SK-N-SH (cell line): ENCODE measurements around the gene ORMDL2. TPM values are rescaled to one million over a fixed set of nuclear protein-coding genes. Genes with fewer than 3 reads are reported as not detected.

Experiments
- CTCF ChIA-PET: fragments of 300-600, 350-600 bp; formaldehyde crosslinking; extraction: SDS; loops from one replicate; lab custom pipeline; 2021; lab: Yijun Ruan, JAX
- POLR2A ChIA-PET: fragments of 350-600 bp; sonication (Branson Sonifier 250); formaldehyde crosslinking; extraction: SDS; loops from one replicate; lab custom pipeline; 2020; ENCODE audit warnings: antibody characterized with exemption, inconsistent platforms; lab: Yijun Ruan, JAX
- DNase-seq: peaks from one replicate; pipeline ENCODE4 v3.0.0; 2012
- H2AFZ ChIP-seq: fragments of 200-600 bp; sonication (generic); 2 replicates; pipeline ENCODE4 v1.8.1; 2016; ENCODE audit warnings: antibody characterized with exemption, mild to moderate bottlenecking, low read depth
- H3F3A ChIP-seq: fragments of 200-600 bp; sonication (generic); replicated peaks from 2 replicates; pipeline ENCODE3; 2016; ENCODE audit warnings: antibody characterized with exemption, mild to moderate bottlenecking; ENCODE audit not compliant: insufficient read depth
- H3K27ac ChIP-seq, 2 experiments: fragments of 200-500 bp in 1 of 2; fragments of 200-600 bp in 1 of 2; sonication (Bioruptor generic) in 1 of 2; sonication (generic), shearing (Covaris generic) in 1 of 2; 2 replicates each; pipeline versions ENCODE4 v1.5.1 to v1.6.1; 2014 to 2016; ENCODE audit warnings: low read depth in 2 of 2, inconsistent platforms in 1 of 2, low read length in 1 of 2, mild to moderate bottlenecking in 1 of 2, mixed read lengths in 1 of 2
- H3K27me3 ChIP-seq: fragments of 200-600 bp; sonication (generic), shearing (Covaris generic); 2 replicates; pipeline ENCODE4 v1.6.1; 2016; ENCODE audit warnings: mixed run types; ENCODE audit not compliant: insufficient read depth
- H3K36me3 ChIP-seq, 2 experiments: fragments of 200-500 bp in 1 of 2; fragments of 200-600 bp in 1 of 2; sonication (Bioruptor generic) in 1 of 2; sonication (generic) in 1 of 2; replicated peaks in 1 of 2; 2 replicates each; pipeline versions ENCODE3 to v1.5.1; 2014 to 2016; ENCODE audit warnings: low read length in 1 of 2, mild to moderate bottlenecking in 1 of 2; ENCODE audit not compliant: insufficient read depth in 2 of 2, control insufficient read depth in 1 of 2
- H3K4me1 ChIP-seq, 2 experiments: fragments of 200-500 bp in 1 of 2; fragments of 200-600 bp in 1 of 2; sonication (Bioruptor generic) in 1 of 2; sonication (generic), shearing (Covaris generic) in 1 of 2; 2 replicates each; pipeline versions ENCODE4 v1.5.1 to v1.6.1; 2014 to 2016; ENCODE audit warnings: low read depth in 1 of 2, low read length in 1 of 2, mixed run types in 1 of 2; ENCODE audit not compliant: insufficient read depth in 2 of 2, control insufficient read depth in 1 of 2
- H3K4me2 ChIP-seq: fragments of 200-600 bp; sonication (generic), shearing (Covaris generic); 2 replicates; pipeline ENCODE4 v1.6.1; 2017; ENCODE audit warnings: mixed run types
- H3K4me3 ChIP-seq, 2 experiments: fragments of 200-500 bp in 1 of 2; fragments of 200-600 bp in 1 of 2; sonication (Bioruptor generic) in 1 of 2; sonication (generic), shearing (Covaris generic) in 1 of 2; 2 replicates each; pipeline versions ENCODE4 v1.5.1 to v1.8.1; 2014 to 2016; ENCODE audit warnings: low read depth in 2 of 2, inconsistent platforms in 1 of 2, low read length in 1 of 2, mild to moderate bottlenecking in 1 of 2, mixed read lengths in 1 of 2, moderate library complexity in 1 of 2
- H3K79me2 ChIP-seq: fragments of 200-600 bp; sonication (generic); 2 replicates; pipeline ENCODE4 v1.8.1; 2017; ENCODE audit warnings: mild to moderate bottlenecking; ENCODE audit not compliant: insufficient read depth
- H3K9ac ChIP-seq: fragments of 200-600 bp; sonication (generic); 2 replicates; pipeline ENCODE4 v1.6.1; 2017; ENCODE audit warnings: mixed run types
- H3K9me2 ChIP-seq: fragments of 200-600 bp; sonication (generic); 2 replicates; pipeline ENCODE4 v1.6.1; 2017; ENCODE audit warnings: mixed run types
- H3K9me3 ChIP-seq: fragments of 200-600 bp; sonication (generic); 2 replicates; pipeline ENCODE4 v1.6.1; 2017; ENCODE audit warnings: mixed run types, mild to moderate bottlenecking, moderate library complexity
- H4K20me1 ChIP-seq: fragments of 200-600 bp; sonication (generic); 2 replicates; pipeline ENCODE4 v1.6.1; 2017; ENCODE audit warnings: mild to moderate bottlenecking, mixed run types; ENCODE audit not compliant: insufficient read depth
- ELF1 ChIP-seq: IDR thresholded peaks from 2 replicates; pipeline ENCODE4 v1.4.0; 2012
- EP300 ChIP-seq, 2 experiments: IDR thresholded peaks; 2 replicates each; pipeline versions ENCODE4 v1.4.0 to v1.6.1; 2012; ENCODE audit warnings: borderline replicate concordance in 1 of 2, low read depth in 1 of 2, low read length in 1 of 2
- EZH2phosphoT487 ChIP-seq: fragments of 200-600 bp; sonication (generic); IDR thresholded peaks from 2 replicates; pipeline ENCODE4 v1.6.1; 2017; ENCODE audit warnings: low read depth, mixed run types, mild to moderate bottlenecking, antibody characterized with exemption, moderate library complexity, borderline replicate concordance
- FOXM1 ChIP-seq: IDR thresholded peaks from 2 replicates; pipeline ENCODE4 v1.4.0; 2012; ENCODE audit warnings: low read depth, mild to moderate bottlenecking
- GABPA ChIP-seq: IDR thresholded peaks from 2 replicates; pipeline ENCODE4 v1.4.0; 2012; ENCODE audit warnings: low read depth, mild to moderate bottlenecking
- MXI1 ChIP-seq: IDR thresholded peaks from 2 replicates; pipeline ENCODE4 v1.6.1; 2012; ENCODE audit warnings: mild to moderate bottlenecking, low read depth, low read length, improper control_type of control experiment
- NRF1 ChIP-seq: IDR thresholded peaks from 2 replicates; pipeline ENCODE4 v1.6.1; 2012; ENCODE audit warnings: low read depth, mild to moderate bottlenecking, low read length
- RCOR1 ChIP-seq: fragments of 150-350 bp; IDR thresholded peaks from 2 replicates; pipeline ENCODE4 v1.6.1; 2017; ENCODE audit warnings: antibody characterized with exemption, low read length
- RFX5 ChIP-seq: IDR thresholded peaks from 2 replicates; pipeline ENCODE4 v1.6.1; 2012; ENCODE audit warnings: mild to moderate bottlenecking, improper control_type of control experiment, low read length
- SIN3A ChIP-seq: IDR thresholded peaks from 2 replicates; pipeline ENCODE4 v1.6.1; 2012; ENCODE audit warnings: low read depth, mild to moderate bottlenecking, low read length, moderate library complexity, borderline replicate concordance
- SMC3 ChIP-seq: IDR thresholded peaks from 2 replicates; pipeline ENCODE4 v1.6.1; 2012; ENCODE audit warnings: low read depth, low read length, improper control_type of control experiment
- TAF1 ChIP-seq: IDR thresholded peaks from 2 replicates; pipeline ENCODE4 v1.6.1; 2012; ENCODE audit warnings: low read depth, mild to moderate bottlenecking, low read length, moderate library complexity, borderline replicate concordance
- YY1 ChIP-seq: IDR thresholded peaks from 2 replicates; pipeline ENCODE4 v1.4.0; 2012; ENCODE audit warnings: low read depth, mild to moderate bottlenecking
- WGBS: methylation state at CpG from one replicate; pipeline ENCODE4 v1.1.6; 2017; ENCODE audit warnings: low lambda C conversion rate; 5-methylcytosine and 5-hydroxymethylcytosine counted together
- polyA plus RNA-seq, 3 experiments: library from polyadenylated mRNA; depleted of rRNA; stranded (reverse); fragments of >200 nt; gene quantifications; 2 replicates each; pipeline ENCODE4 v1.2.3, GENCODE V29; 2012
- TF ChIP-seq, protein P1 (sequence below): IDR thresholded peaks from 2 replicates; pipeline ENCODE4 v1.6.1; 2012; ENCODE audit warnings: mild to moderate bottlenecking, low read depth, low read length, moderate library complexity
- TF ChIP-seq, protein P2 (sequence below): fragments of 150-350 bp; IDR thresholded peaks from 2 replicates; pipeline ENCODE4 v1.6.1; 2017; ENCODE audit warnings: antibody characterized with exemption, low read length, low read depth, borderline replicate concordance
- TF ChIP-seq, protein P3 (sequence below): fragments of 200-600 bp; sonication (generic); IDR thresholded peaks from 2 replicates; pipeline ENCODE4 v1.6.1; 2017; ENCODE audit warnings: antibody characterized with exemption, mild to moderate bottlenecking, moderate library complexity
- TF ChIP-seq, protein P4 (sequence below): IDR thresholded peaks from 2 replicates; pipeline ENCODE4 v1.4.0; 2012; ENCODE audit warnings: low read depth
- TF ChIP-seq, protein P5 (sequence below): IDR thresholded peaks from 2 replicates; pipeline ENCODE4; 2012
- TF ChIP-seq, protein P6 (sequence below): IDR thresholded peaks from 2 replicates; pipeline ENCODE4 v1.4.0; 2012; ENCODE audit warnings: low read depth, borderline replicate concordance
- TF ChIP-seq, protein P7 (sequence below): fragments of 150-350 bp; IDR thresholded peaks from 2 replicates; pipeline ENCODE4 v1.6.1; 2016; ENCODE audit warnings: mild to moderate bottlenecking, low read depth, low read length

ORMDL2 gene, protein sequence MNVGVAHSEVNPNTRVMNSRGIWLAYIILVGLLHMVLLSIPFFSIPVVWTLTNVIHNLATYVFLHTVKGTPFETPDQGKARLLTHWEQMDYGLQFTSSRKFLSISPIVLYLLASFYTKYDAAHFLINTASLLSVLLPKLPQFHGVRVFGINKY
- 35.2 and 37.3 TPM in 2 replicates for polyA plus RNA-seq (2012; rRNA removed)
- 33.4 and 34.1 TPM in 2 replicates for polyA plus RNA-seq (2012; cell fraction: cytosol; rRNA removed)
- polyA plus RNA-seq (2012; cell fraction: nucleus; rRNA removed) = 25.2 and 27.5 TPM in 2 replicates

DNA sequence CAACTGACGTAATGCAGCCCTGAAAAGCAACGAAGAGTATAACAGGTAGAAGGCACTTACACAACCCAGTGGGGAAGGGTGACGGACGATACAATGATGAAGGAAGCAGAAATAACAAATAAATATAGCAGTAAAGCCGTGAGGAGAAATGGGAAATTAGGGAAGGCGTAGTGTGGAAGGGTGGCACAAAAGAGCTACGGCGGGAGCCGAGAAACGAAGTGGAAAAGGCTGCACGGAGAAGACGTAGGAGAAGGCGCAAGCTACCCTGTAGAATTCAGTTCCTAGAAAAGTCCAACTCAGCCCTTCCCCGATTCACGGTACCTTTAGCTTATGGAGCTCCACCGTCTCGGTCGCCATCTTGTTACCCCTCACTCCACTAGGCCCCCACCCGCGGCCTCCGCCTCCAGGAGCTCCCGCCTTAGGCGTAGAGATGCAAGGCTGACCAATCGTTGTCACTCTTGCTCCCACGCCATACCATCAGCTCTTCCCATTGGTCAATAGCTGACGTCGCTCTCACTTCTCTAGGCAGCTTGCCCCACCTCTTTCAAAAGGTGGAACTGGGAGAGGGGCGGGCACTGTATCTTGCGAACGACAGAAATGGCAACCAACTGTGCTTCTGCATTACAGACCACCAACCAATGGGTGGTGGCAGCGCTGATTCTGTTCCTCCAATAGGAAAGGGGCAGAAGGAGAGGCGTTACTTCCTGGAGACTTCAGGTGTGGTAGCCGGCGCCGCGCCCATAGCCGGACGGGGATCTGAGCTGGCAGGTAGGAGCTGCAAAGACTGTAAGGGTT lies at the start of gene ORMDL2, which contains the start of gene SARNP:
ORMDL2 (plus strand) TSS at position 697 of the 795 bp plus-strand sequence. CDS start 959 bp downstream, outside the sequence.
SARNP (minus strand) TSS at position 380 of the 795 bp plus-strand sequence; CDS start at position 357, 23 bp downstream.
- no peaks in the 10 kb centered on the region for H3K9me3 ChIP-seq
- peak within 1 kb of the TSS; percentile 76 to 85 for H3K27ac ChIP-seq
- ChIA-PET POLR2A (interaction anchor here (0.7 to 2.7 kb wide), 13 partner anchors 8 to 156 kb away, joined by 3 to 54 read pairs (median 6); partner anchors contain the start of genes CD63, DGKA, DNAJC14 and PYM1), CTCF (interaction anchor here (0.8 to 15.0 kb wide), 11 partner anchors 9 to 158 kb away, joined by 3 to 105 read pairs (median 4); partner anchors contain the start of gene DNAJC14)
- H3K4me2 ChIP-seq = peak within 1 kb of the TSS; percentile 89
- no peaks in the 10 kb centered on the region for H3K27me3 ChIP-seq
- H3F3A ChIP-seq = peaks cover 21% of the 10 kb centered on the region
- WGBS = under 1% methylated on average over 37 of the region's 38 CpGs
- DNase-seq = peak; percentile 91
- peak within 1 kb of the TSS; percentile 92 for H3K9ac ChIP-seq
- peak within 1 kb of the TSS; percentile 79 for H2AFZ ChIP-seq
- peaks cover 68% of the 10 kb centered on the region for H3K79me2 ChIP-seq
- H3K4me1 ChIP-seq = peaks cover 8 to 11% of the 10 kb centered on the region in 2 experiments
- H4K20me1 ChIP-seq = peaks cover 34% of the 10 kb centered on the region; the same call in 1 of the 2 replicates
- H3K9me2 ChIP-seq = no peaks in the 10 kb centered on the region
- peaks cover 37 to 62% of the 10 kb centered on the region in 2 experiments for H3K36me3 ChIP-seq
- peak within 1 kb of the TSS; percentile 87 to 96 for H3K4me3 ChIP-seq
- TF ChIP-seq, protein P1, sequence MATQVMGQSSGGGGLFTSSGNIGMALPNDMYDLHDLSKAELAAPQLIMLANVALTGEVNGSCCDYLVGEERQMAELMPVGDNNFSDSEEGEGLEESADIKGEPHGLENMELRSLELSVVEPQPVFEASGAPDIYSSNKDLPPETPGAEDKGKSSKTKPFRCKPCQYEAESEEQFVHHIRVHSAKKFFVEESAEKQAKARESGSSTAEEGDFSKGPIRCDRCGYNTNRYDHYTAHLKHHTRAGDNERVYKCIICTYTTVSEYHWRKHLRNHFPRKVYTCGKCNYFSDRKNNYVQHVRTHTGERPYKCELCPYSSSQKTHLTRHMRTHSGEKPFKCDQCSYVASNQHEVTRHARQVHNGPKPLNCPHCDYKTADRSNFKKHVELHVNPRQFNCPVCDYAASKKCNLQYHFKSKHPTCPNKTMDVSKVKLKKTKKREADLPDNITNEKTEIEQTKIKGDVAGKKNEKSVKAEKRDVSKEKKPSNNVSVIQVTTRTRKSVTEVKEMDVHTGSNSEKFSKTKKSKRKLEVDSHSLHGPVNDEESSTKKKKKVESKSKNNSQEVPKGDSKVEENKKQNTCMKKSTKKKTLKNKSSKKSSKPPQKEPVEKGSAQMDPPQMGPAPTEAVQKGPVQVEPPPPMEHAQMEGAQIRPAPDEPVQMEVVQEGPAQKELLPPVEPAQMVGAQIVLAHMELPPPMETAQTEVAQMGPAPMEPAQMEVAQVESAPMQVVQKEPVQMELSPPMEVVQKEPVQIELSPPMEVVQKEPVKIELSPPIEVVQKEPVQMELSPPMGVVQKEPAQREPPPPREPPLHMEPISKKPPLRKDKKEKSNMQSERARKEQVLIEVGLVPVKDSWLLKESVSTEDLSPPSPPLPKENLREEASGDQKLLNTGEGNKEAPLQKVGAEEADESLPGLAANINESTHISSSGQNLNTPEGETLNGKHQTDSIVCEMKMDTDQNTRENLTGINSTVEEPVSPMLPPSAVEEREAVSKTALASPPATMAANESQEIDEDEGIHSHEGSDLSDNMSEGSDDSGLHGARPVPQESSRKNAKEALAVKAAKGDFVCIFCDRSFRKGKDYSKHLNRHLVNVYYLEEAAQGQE = no peak
- TF ChIP-seq YY1 = peak; percentile 93
- no peak for TF ChIP-seq SMC3
- TF ChIP-seq MXI1 = no peak
- TF ChIP-seq EZH2phosphoT487 = no peak
- no peak for TF ChIP-seq RCOR1
- TF ChIP-seq GABPA = peak; percentile 83
- TF ChIP-seq FOXM1 = no peak
- TF ChIP-seq, protein P2, sequence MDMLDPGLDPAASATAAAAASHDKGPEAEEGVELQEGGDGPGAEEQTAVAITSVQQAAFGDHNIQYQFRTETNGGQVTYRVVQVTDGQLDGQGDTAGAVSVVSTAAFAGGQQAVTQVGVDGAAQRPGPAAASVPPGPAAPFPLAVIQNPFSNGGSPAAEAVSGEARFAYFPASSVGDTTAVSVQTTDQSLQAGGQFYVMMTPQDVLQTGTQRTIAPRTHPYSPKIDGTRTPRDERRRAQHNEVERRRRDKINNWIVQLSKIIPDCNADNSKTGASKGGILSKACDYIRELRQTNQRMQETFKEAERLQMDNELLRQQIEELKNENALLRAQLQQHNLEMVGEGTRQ = no peak
- TF ChIP-seq, protein P3, sequence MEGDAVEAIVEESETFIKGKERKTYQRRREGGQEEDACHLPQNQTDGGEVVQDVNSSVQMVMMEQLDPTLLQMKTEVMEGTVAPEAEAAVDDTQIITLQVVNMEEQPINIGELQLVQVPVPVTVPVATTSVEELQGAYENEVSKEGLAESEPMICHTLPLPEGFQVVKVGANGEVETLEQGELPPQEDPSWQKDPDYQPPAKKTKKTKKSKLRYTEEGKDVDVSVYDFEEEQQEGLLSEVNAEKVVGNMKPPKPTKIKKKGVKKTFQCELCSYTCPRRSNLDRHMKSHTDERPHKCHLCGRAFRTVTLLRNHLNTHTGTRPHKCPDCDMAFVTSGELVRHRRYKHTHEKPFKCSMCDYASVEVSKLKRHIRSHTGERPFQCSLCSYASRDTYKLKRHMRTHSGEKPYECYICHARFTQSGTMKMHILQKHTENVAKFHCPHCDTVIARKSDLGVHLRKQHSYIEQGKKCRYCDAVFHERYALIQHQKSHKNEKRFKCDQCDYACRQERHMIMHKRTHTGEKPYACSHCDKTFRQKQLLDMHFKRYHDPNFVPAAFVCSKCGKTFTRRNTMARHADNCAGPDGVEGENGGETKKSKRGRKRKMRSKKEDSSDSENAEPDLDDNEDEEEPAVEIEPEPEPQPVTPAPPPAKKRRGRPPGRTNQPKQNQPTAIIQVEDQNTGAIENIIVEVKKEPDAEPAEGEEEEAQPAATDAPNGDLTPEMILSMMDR = no peak
- TF ChIP-seq TAF1 = peak; percentile 82
- TF ChIP-seq RFX5 = peak; percentile 73
- TF ChIP-seq, protein P4, sequence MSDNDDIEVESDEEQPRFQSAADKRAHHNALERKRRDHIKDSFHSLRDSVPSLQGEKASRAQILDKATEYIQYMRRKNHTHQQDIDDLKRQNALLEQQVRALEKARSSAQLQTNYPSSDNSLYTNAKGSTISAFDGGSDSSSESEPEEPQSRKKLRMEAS = peak; percentile 58
- TF ChIP-seq, protein P5, sequence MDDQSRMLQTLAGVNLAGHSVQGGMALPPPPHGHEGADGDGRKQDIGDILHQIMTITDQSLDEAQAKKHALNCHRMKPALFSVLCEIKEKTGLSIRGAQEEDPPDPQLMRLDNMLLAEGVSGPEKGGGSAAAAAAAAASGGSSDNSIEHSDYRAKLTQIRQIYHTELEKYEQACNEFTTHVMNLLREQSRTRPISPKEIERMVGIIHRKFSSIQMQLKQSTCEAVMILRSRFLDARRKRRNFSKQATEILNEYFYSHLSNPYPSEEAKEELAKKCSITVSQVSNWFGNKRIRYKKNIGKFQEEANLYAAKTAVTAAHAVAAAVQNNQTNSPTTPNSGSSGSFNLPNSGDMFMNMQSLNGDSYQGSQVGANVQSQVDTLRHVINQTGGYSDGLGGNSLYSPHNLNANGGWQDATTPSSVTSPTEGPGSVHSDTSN = peak; percentile 99
- TF ChIP-seq NRF1 = no peak
- TF ChIP-seq EP300 (IDR thresholded peaks at IDR 0.05; ENCODE audit: borderline replicate concordance in 1 of 2, low read depth in 1 of 2, low read length in 1 of 2) = no peak
- TF ChIP-seq, protein P6, sequence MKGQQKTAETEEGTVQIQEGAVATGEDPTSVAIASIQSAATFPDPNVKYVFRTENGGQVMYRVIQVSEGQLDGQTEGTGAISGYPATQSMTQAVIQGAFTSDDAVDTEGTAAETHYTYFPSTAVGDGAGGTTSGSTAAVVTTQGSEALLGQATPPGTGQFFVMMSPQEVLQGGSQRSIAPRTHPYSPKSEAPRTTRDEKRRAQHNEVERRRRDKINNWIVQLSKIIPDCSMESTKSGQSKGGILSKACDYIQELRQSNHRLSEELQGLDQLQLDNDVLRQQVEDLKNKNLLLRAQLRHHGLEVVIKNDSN = no peak
- TF ChIP-seq, protein P7, sequence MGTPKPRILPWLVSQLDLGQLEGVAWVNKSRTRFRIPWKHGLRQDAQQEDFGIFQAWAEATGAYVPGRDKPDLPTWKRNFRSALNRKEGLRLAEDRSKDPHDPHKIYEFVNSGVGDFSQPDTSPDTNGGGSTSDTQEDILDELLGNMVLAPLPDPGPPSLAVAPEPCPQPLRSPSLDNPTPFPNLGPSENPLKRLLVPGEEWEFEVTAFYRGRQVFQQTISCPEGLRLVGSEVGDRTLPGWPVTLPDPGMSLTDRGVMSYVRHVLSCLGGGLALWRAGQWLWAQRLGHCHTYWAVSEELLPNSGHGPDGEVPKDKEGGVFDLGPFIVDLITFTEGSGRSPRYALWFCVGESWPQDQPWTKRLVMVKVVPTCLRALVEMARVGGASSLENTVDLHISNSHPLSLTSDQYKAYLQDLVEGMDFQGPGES = peak; percentile 86
- TF ChIP-seq SIN3A = peak; percentile 58; the same call in 1 of the 2 replicates
- peak; percentile 75 for TF ChIP-seq ELF1
